Measurements from ENCODE around the gene DNAH1. TPM values are rescaled to one million over a fixed set of nuclear protein-coding genes. Genes with fewer than 3 reads are reported as not detected.

The DNAH1 gene
- total RNA-seq, 1 experiment from 2014 or later, result 0.52 TPM

DNA sequence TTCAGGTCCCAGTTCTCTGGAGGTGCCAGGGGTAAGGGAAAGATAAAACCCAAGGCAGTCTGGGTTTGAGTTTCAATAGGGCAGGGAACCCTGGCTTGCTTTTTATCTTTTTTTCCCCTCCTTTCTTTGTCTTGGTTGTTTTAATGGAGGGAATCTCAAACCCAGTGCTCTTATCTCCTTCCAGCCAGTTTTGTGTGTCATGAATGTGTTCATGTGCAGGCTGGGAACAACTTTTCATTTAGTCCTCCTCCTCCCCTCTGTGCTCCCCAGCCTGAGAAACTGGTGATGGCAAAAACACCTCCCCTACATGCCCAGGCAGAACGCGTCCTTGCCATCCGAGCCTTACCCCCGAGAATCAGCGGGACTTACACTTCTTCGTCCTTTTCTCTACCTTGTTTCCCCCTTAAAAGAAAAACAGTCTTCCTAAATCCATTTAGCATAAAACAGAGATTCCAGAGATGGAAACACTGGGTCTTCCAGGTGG is 117.9 kb downstream of the DNAH1 start:
- no peak for DNase-seq (ENCODE audit: low read depth)

DNA sequence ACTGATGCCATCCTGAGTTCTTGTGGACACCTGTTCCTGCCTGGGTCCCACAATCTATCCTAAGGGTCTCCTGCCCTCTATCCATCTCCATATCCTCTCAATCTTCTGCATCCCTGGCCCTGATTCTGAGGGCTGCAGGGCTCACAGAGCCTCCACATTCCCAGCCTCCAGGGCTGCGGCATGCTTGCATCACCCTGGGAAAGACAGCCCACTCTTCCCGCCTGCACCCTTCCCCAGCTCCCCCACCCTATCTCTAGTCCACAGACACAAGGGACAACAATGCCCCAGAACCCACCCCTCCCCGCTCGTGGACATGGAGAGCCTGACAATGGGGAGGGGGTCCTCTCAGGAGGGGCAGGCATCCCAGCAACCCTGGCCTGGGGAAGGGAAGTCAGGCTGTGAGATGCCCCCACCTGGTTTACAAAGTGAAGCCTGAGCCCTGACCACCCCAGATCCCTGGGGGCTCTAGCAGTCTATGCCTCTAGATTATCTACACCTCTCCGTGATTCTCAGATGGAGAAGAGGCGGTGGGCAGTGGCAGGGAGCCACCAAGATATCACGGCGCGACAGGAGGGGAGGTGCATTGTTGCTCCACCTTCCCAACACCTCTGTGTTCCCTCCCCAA is 118.5 kb downstream of the DNAH1 start:
- DNase-seq (ENCODE audit: low read depth), result no peak

- no peak for DNase-seq (ENCODE audit: low read depth)
Observed at GRCh38 chr3:52435246-52436101, 119.4 kb downstream of the DNAH1 start.

DNA sequence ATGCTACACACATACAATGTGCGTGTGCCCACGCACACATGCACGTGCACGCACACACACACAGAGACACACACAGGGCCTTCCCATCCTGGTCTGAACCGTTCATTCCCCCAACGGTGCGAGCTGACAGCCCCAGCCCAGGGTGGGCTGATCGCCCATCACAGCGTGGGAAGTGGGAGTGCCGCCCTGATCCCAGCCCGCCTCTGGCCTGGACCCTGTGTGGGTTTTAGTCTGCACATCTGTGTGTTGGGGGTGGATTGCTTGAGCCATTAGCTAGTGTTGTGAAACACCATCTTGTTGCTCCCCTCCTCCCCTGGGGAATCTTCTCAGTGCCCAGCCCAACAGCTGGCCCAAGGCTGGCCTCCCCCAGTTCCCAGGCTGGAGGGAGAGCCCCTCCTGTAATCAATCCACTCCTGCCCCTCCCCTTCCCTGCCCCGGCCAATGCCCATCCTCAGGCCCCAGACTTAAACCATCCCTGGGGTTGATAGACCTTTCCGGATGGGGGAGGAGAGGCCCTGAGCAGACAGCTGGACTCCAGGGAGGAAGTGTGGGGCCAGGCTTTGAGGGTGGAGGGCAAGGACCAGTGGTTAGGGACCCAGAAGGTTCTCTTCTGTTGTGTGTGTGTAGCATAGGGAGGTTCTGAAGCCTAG is 120.5 kb downstream of the DNAH1 start:
- no peak for DNase-seq (ENCODE audit: low read depth)

GRCh38 chr3:52437326-52438103 is 121.4 kb downstream of the DNAH1 start:
- no peak for DNase-seq (ENCODE audit: low read depth)

GRCh38 chr3:52438104-52438376 is 121.9 kb downstream of the DNAH1 start:
- no peak for DNase-seq (ENCODE audit: low read depth)

DNA sequence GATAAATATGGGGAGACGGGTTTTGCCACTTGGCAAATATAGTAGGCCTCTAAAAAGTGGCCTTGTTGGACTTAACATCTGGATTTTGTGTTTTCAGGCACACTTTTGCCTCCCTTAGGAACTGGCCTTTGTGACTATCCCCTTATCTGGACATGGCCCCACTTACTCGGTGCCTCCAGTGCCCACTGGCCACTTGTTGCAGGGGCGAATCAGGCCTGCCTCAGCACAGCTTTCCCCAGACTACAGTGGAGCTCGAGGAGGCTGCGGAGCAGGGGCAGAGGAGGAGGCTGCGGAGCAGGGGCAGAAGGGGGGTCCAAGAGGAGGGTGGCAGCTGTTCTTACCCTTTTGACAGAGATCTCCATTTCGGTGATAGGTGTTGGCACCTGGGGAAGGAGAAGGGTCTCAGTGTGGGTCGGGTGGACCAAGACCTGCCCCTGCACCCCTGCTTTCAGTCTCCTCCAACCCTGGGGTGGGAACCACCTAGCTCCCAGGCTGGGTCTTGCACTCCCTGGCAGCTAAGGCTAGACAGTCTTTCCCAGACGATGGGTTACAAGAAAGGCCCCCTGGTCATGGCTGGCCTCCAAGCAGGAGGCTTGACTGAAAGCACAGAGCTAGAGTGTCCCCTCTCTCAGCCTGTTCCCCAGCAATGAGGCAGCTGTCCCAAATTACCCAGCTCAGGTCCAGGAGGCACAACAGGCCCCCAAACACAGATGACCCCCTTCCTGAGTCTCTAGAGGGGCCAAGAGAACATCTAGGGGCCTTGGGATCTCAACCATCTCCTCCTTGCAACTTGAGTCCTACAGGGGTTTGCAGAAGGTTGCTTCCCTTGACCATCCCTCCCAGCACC is 122.7 kb downstream of the DNAH1 start:
- DNase-seq (ENCODE audit: low read depth), result no peak

DNA sequence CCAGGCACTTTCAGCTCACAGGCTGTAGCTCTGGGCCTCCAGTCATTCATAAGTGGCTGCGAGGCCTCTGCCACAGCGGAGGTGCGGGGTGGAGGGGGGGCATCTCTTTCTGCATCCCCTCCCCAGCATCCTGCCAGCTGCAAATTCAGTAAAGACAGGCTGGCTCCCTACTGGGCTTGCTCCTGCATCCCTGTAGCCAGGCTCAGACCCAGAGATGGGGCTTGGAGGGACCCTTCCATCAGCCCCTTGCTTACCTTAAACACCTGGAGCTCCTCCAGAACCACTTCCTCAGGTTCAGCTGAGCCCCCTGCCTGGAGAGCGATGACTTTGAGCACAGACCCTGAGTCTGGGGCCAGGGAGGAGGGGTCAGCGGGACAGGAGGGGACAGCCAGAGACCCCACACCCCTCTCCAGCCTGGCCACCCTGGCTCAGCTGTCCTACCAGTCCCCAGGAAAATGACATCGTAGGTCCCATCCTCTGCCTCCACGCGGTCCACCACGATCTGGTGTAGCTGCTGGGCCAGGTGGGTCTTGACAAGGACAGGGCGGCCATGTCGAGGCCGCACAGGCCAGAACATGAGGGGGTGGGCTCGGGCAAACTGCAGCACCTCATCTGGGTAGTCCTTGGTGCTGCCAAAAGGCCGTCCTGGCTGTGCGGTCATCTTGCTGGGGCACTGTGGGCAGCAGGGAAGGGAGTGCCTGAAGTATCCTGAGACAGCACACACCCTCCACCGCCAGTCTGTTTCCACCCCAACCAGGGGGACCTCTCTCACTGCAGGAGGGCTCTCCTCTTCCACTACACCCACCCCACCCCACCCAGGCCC is 123.5 kb downstream of the DNAH1 start:
- DNase-seq (ENCODE audit: low read depth), result no peak

DNA sequence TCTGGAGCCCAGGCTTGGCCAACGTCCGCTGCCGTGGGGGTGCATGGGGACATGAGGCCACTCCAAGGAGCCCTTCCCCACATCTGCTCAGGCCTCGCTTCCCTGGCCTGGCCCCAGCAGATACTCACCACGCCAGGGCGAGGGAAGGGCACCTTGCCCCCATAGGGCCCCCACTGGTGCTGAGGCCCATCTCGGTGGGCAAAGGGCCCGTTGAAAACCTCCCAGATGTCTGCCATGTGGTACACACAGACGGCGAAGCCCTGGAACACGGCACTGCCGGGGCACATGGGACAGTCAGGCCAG is 124.1 kb downstream of the DNAH1 start:
- DNase-seq (ENCODE audit: low read depth), result no peak

GRCh38 chr3:52440671-52441070 is 124.6 kb downstream of the DNAH1 start:
- DNase-seq (ENCODE audit: low read depth), result no peak

GRCh38 chr3:52441091-52441771 is 125.1 kb downstream of the DNAH1 start:
- no peak for DNase-seq (ENCODE audit: low read depth)

GRCh38 chr3:52441772-52442332 is 125.7 kb downstream of the DNAH1 start:
- no peak for DNase-seq (ENCODE audit: low read depth)

GRCh38 chr3:52442409-52443267 is 126.5 kb downstream of the DNAH1 start:
- no peak for DNase-seq (ENCODE audit: low read depth)

DNA sequence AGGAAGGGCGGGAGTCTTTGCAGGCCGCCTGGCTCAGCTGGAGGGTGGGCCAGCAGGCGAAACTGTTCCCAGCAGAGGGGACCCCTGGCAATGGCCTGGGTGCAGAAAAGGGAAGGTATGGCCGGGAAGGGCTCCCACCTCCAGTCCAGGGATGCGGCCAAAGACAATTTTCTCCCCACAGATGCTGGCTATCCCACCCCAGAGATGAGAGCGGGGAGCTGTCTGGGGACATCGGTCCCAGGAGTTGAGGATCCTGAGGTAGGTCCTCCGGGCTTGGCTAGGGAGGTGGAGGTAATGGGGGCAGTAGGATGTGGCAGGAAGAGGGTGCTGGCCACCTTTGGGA is 127.1 kb downstream of the DNAH1 start:
- no peak for DNase-seq (ENCODE audit: low read depth)

DNA sequence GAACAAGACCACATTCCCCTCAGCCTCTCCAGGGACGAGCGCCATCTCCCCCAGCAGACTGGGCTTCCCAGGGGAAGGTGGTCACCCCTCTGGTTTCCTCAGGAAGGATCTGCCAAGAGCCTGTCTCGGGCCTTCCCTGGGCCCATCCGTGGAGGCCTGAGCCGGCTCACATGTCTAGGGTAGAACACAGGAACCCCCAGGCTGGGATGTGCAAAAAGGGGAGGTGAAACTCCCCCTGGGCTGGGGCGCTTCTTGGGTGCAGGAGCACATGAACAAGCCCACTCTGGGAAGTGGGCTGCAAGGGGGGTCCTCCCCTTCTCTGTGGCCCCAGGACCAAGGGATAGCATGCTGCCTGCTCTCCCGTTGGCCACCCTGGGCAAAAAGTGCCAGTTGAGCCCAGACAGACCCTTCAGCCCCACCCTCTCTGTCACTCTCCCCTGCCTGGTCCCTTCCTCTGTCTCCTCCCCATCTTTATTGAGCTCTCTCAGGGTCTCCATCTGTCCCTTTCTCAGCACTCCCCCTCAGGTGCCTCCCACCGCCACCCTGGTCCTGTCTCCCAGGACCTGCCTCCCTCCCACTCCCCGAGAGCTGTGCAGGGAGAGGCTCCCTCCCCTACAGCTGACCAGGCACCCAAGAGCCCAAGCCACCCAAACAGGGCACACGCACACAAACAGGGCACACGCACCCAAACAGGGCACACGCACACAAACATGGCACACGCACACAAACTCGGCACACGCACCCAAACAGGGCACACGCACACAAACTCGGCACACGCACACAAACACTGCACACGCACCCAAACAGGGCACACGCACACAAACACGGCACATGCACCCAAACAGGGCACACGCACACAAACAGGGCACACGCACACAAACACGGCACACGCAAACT is 127.9 kb downstream of the DNAH1 start:
- DNase-seq (ENCODE audit: low read depth), result no peak

DNA sequence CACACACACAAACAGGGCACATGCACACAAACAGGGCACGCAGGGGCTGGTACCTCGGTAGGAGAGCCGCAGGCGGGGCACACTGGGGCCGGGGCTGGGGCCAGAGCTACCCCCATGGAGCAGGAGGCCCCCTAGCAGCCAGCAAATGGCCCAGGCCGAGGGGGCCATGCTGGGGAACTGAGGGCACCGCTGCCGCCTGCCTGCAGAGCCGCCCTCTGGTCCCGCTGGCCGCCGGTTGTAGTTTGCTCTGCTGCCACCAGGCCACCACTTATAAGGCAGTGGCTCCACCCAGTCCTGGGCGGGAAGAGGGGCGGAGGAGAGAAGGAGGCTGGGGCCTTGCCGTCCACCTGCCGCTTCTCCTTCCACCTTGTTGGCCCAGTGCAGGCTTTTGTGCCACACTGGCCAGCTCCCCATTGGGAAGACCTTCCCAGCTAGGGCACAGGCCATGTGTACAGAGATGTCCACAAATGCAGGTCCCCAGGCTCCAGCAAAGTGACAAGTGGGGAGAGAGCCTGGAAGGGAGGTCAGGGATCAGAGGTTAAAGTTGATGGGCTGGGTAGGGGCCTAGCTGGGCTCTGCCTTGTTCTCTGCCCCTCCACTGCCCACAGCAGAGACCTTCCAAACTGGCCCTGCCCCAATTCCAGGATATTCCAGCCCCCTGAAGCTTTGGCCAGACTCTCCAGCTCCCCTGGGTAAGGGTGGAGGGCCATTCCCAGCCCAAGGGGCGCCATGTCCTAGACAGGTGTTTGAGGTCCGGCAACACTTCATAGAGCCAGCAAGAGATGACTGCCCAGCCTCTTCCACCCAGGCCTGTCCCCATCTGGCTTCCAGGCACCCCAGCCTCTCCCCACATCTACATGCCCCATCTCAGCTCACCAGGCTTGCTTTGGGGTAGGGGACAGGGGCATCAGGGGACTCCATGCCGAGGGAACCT is 129.0 kb downstream of the DNAH1 start, which contains the start of gene SEMA3G:
Gene SEMA3G (minus strand): TSS at position 244 of the 934 bp plus-strand sequence. CDS start 76 bp downstream, at position 168.
- peak; percentile 40 for DNase-seq (ENCODE audit: low read depth)

Data from M059J (cell line).